ENCODE data around the gene CENPC.

- no peak for TF ChIP-seq POLR2AphosphoS5 (IDR thresholded peaks at IDR 0.05; ENCODE audit: low read depth)
- no peak for TF ChIP-seq CTCF (conservative IDR thresholded peaks at IDR 0.05; ENCODE audit: low read depth in 2 of 2)
- no peak for TF ChIP-seq REST (IDR thresholded peaks at IDR 0.05; ENCODE audit: unreplicated experiment)
Measured at GRCh38 chr4:67460574-67460973, 84.7 kb downstream of the CENPC start.
